Stimulated activated CD8-positive, alpha-beta memory T cell treated with anti-CD3 and anti-CD28 coated beads, Interleukin-12 subunit alpha, Interleukin-12 subunit beta, amount 100 ng/mL, for 4 hours (primary cell): ENCODE results near the gene PANX2.
A peak's percentile ranks its signal among the peaks of the same experiment; 100 is the strongest.

Experiments used
- DNase-seq: peaks from one replicate; pipeline ENCODE4 v3.0.0-alpha.2; 2020; ENCODE audit warnings: low read depth

PANX2 gene

DNA sequence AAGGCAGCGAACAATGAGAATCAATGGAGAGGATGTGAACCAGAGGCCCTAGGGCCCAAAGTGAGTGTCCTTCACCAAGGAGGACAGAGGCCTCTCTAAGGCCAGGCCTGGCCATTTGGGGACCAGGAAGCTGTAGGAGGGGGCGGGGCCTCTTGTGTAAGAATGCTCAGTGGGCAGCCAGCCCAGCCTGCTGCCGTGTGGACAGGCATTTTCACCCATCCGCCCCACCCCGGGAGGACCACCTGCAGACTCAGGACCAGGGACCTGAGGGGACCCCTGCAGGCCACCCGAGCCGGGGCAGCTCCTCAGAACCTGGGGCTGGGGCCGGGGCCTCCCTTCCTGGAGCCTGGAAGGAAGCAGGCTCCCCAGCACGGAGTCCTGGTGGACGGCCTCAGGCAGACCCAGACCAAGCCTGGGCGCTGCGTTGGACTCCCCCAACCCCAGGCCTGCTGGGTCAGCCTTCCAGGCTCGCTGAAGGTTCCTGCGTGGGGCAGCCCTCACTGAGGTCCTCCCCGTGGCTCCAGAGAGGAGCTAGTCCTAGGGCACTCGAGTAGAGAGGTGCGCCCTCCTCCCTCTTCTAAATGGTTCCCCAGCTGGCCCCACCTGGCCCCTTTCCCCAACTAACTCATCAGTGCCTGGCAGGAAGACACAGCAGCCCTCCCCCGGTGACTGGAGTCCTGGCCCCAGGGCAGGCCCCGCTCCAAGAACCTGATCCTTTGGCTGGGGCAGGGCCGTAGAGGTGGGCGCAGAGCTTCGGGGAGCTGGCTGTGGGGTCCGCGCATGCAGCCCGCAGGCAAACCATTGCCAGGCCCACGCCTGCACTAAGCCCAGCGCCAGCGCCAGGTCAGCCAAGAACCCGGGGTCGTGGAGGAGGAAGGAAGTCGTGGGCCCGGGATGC, 13.7 kb downstream of the PANX2 start:
- no peak for DNase-seq

DNA sequence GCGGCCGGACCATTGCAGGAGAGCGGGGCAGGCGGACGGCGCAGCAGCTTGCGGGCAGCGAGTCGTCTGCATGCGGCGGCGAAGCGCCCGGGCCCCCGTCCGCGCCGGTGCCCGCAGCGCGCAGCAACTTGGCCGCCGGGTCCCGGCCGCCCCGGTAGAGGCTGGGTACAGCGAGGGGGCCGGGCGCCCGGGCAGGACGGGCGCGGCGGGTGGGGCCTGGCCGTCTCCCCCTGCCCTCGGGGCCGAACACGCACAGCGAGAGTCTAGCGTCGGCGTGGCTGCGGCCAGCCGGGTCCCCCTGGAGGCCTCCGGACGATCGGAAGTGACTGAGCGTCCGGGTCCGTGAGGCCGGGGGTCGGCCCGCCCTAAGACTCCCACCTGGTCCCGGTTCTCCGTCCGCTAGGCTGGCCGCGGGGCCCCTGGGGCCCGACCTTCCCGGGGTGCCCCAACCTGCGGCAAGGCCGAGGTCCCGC, 14.4 kb downstream of the PANX2 start:
- no peak for DNase-seq

DNA sequence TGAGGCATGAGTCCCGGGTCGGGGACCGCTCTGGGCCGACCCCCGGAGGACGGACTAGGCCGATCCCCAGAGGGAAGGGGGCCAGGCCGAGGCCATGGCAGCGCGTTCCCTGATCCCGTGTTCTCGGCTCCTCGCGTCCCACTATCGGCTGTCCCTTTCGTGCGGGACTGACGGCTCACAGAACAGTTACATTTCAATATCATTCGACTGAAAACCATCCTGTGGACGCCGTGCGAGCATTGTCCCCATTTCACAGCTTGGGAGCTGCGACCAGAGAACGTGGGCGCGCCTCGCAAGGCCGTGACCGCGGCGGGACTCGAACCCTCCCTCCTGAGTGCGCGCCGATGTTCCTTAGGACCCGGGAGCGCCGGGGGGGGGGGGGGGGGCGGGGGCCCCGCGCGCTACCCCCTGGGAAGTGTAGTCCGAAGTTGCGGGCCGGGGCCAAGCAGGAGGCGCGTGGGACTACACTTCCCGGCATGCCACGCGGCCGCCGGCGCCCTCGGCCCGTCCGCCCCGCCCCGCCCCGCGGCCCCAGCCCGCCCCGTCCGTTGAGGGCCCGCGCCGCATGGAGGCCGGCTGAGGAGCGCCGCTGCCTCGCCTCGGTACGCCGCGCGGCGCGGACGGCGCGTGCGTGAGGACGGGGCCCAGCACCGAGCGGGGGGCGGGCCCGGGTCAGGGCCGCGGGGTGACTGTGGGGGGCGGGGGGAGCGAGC, 15.0 kb downstream of the PANX2 start, which contains the start of gene TRABD:
Gene TRABD (plus strand): TSS at position 539 of the 713 bp plus-strand sequence. CDS start 7,148 bp downstream, outside the sequence.
- peak; percentile 85 for DNase-seq

DNA sequence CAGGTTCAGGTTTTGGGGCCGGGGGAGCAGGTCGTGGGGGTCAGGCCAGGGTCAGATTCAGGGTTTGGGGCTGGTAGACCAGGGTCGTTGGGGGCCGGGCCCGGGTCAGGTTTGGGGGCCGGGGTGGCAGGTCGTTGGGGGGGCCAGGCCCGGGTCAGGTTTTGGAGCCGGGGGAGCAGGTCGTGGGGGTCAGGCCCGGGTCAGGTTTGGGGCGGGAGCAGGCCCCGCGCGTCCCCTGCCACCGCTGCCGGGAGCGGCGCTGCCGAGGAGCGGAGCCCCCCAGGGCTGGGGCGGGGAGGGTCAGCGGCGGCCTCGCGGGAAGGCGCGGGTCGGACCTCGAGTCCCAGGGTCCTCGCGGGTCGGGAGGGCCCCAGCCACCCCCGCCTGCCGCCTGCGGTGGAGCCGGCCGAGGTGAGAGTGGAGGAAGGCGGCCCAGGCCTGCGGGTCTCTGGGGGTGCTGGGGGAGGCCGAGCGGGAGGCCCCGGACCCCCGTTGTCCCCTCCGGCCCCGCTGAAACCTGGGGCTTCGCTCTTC, 15.7 kb downstream of the PANX2 start:
- no peak for DNase-seq

DNA sequence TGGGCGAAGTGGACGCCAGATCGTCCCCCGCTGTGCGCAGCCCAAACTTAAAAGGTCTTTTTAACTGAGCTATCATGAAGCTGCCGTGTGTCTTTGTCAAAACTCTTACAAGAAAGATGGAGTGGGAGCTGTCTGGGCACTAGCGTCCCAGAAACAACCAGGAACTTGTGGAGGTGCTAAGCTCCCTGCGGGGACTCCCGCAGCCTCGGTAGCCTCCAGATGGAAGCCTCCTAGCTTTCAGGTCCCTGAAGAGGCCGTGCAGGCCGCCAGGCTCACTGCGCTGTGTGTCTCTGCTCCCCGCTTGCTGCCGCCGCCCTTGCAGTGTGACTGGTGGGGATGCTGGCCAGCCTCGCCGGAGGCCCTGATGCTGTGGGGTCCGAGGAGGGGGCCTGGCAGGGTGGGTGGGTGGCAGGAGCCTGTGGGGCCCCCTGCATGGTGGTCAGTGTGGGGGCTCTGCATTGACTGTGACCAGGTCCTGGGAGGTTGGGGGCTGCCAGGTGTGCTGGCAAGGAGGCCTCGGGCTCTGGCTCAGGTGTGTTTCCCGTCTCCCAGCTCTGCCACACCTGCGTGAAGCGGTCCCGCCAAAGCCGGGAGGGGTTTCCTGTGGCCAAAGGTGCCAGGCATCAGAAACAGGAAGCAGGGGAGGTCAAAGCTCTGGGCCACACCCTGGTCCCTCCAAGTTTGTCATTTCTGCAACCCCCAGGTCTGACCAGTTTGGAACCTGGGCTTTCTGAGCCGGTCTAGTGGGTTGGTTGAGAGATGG, 16.4 kb downstream of the PANX2 start:
- no peak for DNase-seq

DNA sequence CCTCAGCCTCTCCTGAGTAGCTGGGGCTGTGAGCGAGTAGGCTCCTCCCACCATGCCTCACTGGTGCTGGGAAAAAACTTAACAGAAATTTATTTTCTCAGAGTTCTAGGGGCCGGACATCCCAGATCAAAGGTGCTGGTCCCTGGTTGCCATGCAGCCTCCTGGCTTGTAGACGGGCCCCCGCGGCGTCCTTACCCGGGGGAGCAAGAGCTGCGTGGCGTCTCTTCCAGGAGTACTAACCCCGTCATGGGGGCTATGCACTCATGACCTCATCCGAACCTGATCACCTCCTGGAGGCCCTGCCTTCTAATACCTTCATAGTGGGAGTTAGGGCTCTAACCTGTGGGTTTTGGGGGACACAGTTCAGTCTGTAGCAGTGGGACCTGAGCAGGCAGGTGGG, 17.8 kb downstream of the PANX2 start:
- DNase-seq = no peak

DNA sequence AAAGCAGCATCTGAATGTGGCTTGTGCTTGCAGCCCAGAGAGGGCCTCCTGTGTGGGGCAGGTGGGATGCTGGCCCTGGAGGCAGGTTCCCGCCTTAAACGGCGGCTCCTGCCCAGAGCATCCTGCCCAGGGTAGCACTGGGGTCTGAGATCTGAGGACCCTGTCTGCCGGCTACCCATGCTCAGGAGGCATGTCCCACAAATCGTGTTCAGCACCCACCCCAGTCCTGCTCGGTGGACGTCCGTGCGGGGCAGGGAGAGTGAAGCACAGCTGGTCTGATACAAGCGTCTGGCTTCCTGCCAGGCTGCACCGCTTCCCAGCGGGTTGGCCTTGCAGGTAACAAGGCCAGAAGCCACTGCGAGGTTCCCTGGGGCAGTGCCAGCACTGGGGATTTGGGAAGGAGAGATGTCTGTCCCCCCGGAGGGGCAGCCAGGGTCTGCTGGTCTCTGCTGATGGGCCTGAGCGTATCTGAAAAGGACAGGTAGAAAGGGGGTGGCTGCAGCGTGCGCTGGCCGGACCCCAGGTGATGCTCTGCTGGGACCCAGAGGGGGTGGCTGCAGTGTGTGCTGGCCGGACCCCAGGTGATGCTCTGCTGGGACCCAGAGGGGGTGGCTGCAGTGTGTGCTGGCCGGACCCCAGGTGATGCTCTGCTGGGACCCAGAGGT, 18.8 kb downstream of the PANX2 start:
- no peak for DNase-seq

DNA sequence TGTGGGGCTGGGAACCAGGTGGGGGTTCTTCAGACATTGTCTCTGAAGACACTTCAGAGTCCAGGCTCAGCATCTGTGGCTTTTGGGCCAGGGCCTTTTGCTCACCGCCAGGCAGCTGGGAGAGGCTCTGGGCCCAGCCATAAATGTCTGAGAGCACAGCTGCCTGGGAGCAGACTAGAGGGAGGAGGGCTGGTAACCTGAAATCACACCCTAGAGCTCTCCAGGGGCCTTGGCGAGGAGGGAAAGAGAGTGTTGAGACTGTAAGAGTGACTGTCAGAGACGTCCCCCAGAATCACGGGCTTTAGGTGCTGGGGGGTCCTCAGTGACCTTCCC, 19.3 kb downstream of the PANX2 start:
- DNase-seq = no peak

DNA sequence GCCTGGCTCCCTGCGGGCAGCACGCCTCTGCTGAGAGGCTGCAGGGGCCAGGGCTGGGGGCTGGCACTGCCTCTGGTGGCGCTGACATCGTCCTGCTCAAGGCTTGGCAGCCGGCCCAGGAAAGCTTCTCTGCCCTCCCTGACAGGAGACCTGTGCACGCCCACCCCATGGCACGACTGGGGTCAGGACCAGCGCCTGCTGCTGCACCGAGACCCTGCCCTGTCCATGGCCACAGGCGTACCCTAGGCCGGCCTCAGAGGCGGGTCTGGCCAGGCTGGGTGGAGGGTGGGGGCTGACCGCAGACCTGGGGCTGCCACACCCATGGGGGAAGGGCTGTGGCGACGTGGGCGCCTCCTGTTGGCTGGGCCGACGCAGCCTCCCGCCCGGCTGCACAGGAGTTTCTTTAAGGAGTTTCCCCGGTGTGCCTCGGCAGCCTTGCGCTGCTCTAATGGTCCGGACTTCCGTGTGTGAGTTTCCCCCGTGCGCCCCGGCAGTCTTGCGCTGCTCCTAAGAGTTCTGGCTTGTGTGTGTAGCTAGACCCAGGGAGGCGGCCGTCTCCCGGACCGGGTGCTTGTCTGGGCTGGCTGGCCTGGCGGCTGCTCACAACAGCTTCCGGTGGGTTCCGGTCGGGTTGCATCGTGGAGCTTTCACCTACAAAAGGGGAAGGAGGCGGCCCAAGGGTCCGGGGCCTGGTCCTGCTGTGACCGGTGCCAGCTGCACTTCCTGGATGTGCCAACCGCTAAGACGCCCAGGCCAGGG, 19.8 kb downstream of the PANX2 start:
- peak; percentile 68 for DNase-seq

DNA sequence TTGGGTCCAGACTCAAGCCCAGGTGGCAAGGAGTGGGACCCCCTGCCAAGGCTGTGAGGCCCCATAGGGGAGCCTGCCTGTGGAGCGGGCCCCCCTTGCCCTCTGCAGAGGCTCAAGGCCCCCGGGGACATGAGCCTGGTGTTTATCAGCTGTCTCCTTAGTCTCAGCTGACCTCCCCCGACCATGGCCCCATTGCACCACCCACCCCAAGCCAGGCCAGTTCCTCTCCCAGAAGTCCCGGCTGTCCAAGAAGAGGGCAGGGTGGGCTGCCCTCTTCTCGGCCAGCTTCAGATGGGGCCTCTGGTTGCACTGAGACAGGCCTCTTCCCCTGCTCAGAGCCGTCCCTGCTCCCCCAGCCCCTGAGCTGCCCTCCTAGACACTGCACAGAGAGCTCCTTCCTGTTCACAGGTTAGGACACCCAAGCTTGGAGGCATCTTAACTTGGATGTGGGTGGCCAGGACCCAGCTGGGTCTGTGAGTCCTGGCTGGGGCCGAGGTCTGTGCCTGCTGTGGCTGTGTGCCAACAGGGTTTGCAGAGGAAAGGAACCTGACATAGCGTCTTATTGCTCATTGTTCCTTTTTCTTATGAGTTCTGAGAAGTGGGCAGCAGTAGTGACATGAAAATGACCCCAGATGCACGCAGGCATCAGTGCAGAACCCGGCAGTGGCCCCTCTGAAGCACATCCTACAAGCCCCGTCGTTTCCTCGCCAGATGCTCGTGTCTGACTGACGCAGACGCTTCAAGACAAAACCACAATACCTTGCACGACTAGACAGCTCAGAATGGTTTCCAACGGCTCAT, 20.6 kb downstream of the PANX2 start:
- DNase-seq = peak; percentile 50

DNA sequence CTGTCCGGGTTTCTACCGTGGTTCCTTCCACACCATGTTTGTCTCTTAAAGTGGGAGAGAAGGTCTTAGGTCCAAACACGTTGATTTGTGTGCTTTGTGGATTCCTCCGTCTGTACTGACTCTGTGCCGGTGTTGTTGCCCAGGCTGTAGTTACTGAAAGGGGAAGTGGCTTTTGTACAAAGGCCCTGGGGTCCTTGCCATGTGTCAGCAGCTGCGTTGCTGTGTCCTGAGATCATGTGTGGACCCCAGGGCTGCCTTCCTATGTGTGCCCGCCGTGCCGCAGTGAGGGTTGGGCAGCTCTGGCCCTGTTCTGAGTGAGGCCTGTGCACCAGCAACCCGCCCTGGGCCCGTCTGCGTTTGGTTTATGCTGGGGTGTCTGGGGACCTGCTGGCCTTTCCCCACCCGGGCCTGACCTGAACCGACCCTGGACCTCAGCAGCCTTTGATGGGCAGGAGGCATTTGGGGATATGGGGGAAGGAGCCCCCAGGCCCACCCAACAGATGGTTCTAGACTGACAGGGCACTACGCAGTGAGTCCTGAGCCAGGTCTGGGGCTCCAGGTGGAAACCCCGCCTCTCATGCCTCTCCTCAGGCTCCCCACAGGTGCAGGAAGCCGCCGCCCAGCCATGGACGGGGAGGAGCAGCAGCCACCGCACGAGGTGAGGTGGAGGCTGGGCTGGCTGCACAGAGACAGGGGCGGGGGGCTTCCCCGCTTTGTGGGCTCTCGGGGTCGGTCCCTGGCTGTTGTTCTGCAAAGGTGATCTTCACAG, 22.1 kb downstream of the PANX2 start:
- no peak for DNase-seq

DNA sequence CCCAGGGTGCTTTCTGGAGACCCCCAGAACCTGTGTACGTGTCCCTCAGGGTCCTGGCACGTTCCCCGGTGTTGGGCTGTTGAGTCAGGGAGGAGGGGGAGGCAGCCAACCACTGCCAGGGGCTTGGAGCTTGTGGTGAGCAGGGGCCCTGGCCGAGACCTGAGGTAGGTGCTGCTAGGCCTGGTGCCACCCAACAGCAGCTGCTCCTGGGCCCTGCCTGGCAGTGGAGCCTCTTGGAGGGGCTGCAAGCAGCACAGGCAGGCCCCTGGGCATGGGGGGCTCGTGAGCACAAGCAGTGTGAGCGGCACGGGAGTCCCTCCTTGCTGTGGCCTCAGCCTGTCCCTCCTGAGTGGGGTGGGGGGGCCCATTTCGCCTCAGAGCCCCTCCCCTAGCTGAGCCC, 23.1 kb downstream of the PANX2 start:
- no peak for DNase-seq

DNA sequence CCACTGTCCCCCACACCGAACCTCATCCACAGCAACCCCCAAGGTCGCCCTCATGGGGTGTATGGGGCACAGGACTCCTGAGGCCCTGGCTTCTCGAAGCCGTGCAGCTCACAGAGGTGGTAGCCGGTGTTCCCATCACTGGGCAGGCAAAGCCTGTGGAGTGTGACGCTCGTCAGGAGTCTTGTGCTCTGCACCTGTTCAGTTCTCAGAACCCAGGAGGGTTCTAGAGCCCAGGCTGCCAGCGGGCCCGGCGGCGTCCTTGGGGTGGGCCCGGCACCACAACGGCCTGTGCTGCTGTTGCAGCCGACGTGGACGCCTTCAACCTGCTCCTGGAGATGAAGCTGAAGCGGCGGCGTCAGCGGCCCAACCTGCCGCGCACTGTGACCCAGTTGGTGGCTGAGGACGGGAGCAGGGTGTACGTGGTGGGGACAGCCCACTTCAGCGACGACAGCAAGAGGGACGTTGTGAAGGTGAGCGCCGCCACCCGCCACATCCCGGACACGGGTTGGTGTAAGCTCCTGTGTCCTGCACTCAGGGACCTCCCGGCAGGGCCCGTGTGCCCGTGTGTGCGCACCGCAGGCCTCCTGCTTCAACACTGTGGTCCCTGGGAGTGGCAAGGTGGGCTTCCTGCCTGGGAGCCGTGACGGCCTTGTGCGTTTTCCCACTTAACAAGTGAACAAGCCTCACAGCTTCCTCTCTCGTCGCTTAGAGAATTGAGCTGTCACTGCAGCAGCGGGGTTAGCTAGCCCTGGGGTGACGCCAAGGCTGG, 23.7 kb downstream of the PANX2 start:
- DNase-seq = no peak

DNA sequence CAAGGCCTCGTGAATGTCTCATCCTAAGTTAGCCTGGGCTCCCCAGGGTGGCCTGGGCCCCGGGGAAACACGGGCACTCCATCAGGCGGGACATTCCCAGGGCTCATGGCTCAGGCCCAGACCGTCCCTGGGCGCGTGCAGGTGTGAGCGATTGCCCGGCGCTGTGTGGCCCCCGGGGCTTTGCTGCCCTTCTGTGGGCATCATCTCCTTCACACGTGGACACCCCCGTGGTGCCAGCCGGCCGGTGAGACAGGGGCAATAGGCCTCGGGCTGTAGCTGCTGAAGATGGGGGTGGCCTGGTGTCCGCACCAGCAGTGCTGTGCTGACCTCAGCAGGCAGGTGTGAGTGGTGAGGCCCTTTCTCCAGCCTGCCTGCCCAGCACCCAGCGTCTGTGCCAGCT, 25.7 kb downstream of the PANX2 start:
- no peak for DNase-seq

DNA sequence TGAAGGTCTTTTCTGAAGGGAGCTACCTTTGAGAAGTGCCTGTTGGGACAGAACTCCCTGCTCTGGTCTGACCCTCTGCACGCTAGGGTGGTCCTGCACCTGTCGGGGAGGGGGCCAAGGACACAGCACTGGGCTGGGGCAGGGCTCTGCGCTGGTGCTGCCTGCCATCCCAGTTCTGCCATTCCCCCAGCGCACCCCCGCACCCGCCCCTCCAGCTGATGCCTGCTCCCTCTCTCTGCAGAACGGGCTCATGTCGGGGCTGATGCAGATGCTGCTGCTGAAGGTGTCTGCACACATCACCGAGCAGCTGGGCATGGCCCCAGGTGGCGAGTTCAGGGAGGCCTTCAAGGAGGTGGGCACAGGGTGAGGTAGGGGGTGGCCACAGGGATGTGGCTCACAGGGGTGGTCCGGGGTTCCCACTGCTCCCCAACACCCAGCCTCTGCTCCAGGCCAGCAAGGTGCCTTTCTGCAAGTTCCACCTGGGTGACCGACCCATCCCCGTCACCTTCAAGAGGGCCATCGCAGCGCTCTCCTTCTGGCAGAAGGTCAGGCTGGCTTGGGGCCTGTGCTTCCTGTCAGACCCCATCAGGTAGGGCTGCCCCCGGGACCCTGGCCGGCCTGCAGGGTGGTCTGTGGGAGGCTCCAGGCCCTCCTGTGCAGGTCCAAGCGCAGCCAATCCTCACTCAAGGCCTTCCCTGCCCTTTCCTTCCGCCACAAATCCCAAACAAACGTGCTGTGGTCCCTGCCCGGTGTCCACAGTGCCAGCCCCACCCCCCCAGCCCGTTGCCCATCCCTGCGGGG, 26.7 kb downstream of the PANX2 start:
- no peak for DNase-seq

DNA sequence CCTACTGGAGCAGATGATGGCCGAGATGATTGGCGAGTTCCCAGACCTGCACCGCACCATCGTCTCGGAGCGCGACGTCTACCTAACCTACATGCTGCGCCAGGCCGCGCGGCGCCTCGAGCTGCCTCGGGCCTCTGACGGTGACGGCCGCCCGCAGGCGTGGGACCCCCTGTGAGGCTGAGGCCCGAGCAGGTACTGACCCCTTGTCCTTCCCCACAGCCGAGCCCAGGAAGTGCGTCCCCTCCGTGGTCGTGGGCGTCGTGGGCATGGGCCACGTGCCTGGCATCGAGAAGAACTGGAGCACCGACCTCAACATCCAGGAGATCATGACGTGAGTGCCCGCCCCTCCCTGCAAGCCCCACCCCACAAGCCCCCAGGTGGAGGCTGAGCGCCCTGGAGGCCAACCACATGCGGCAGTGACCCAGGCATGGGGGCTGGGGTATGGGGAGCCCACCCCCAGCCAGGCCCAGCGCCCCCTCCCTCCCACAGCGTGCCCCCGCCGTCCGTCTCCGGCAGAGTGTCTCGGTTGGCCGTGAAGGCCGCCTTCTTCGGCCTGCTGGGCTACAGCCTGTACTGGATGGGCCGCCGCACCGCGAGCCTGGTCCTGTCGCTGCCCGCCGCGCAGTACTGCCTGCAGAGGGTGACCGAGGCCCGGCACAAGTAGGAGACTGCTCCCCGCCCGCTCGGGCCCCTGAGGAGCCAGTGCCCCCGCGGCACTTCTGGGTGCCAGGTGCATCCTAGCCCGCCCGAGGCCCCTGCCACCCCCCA, 27.5 kb downstream of the PANX2 start:
- DNase-seq = no peak

DNA sequence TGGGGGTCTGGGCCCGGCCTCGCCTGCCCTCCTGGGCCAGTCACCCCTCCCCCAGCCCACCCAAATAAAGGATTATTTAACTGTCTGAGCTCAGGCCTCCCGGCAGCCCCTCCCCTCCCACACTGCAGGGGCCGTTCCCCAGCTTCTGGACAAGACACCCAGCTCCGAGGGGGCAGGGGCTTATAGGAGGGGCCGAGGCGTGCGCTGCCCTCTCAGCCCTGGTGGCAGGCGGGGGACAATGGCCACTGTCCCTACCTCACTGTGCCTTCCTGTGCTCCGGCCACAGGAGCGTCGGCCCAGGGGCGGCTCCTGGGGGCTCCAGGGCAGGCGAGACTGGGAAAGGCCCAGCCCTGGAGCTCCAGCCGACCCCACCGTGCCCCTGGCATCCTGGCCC, 28.1 kb downstream of the PANX2 start:
- no peak for DNase-seq
